Calu3 (cell line): ENCODE measurements around the gene DKC1. TPM values are rescaled to one million over a fixed set of nuclear protein-coding genes. Genes with fewer than 3 reads are reported as not detected.

Source experiments
- BruUV-seq: library from RNA; stranded (reverse); fragments of 400-500 nt; replicated peaks from 2 replicates; lab custom pipeline; 2021; lab: Mats Ljungman, UMichigan
- CTCF ChIA-PET: fragments of 300-600 bp; sonication (Branson Sonifier 250); formaldehyde crosslinking; loops from one replicate; lab custom pipeline; 2022; ENCODE audit warnings: antibody characterized with exemption; lab: Charles Lee
- DNase-seq: peaks from one replicate; pipeline ENCODE4 v3.0.0; 2022
- H3K27ac Mint-ChIP-seq: one replicate; pipeline ENCODE4 v1.8.0; 2022; ENCODE audit warnings: mixed read lengths; ENCODE audit not compliant: unreplicated experiment
- H3K27me3 Mint-ChIP-seq: one replicate; pipeline ENCODE4 v1.8.0; 2022; ENCODE audit warnings: mixed read lengths; ENCODE audit not compliant: unreplicated experiment
- H3K36me3 Mint-ChIP-seq: one replicate; pipeline ENCODE4 v1.8.0; 2022; ENCODE audit warnings: mild to moderate bottlenecking, moderate library complexity, mixed read lengths; ENCODE audit not compliant: insufficient read depth, unreplicated experiment
- H3K4me1 Mint-ChIP-seq: one replicate; pipeline ENCODE4 v1.8.0; 2022; ENCODE audit warnings: mild to moderate bottlenecking, low read depth, mixed read lengths; ENCODE audit not compliant: unreplicated experiment
- H3K4me3 Mint-ChIP-seq: one replicate; pipeline ENCODE4 v1.8.0; 2022; ENCODE audit warnings: mild to moderate bottlenecking, low read depth, moderate library complexity, mixed read lengths; ENCODE audit not compliant: unreplicated experiment
- H3K9me3 Mint-ChIP-seq: one replicate; pipeline ENCODE4 v1.8.0; 2022; ENCODE audit warnings: low read depth, mixed read lengths; ENCODE audit not compliant: unreplicated experiment
- CTCF ChIP-seq: fragments of 200-600 bp; IDR thresholded peaks from one replicate; pipeline ENCODE4 v1.8.0; 2022; ENCODE audit warnings: antibody characterized with exemption; ENCODE audit not compliant: unreplicated experiment
- intact Hi-C: fragments of 100-400 bp; cut with micrococcal nuclease; formaldehyde crosslinking; loops from one replicate; pipeline ENCODE4 v1.10.0; 2022; ENCODE audit not compliant: unreplicated experiment
- total RNA-seq: library from RNA; stranded (reverse); gene quantifications from 2 replicates; pipeline ENCODE4 v1.2.3, GENCODE V29; 2022

Gene DKC1
- total RNA-seq, 1 experiment from 2014 or later: 112 TPM

- no peak for TF ChIP-seq CTCF
- Mint-ChIP-seq H3K36me3 (no peaks in the 10 kb centered on the region), H3K27ac (no peak overlapping the region), H3K4me1 (peaks cover 24% of the 10 kb centered on the region), H3K27me3 (peaks cover 58% of the 10 kb centered on the region), H3K9me3 (no peaks in the 10 kb centered on the region), H3K4me3 (no peak overlapping the region)
- intact Hi-C loops: no loop called here
- no peak for DNase-seq
- CTCF ChIA-PET: no interaction called here
- no TSS peak for BruUV-seq
These were observed 30.6 kb downstream of the DKC1 start for GRCh38 chrX:154793084-154793795.

GRCh38 chrX:154795016-154795415 is 32.4 kb downstream of the DKC1 start:
- no peaks in the 10 kb centered on the region for H3K36me3 Mint-ChIP-seq
- peaks cover 41% of the 10 kb centered on the region for H3K27me3 Mint-ChIP-seq
- H3K4me3 Mint-ChIP-seq: no peak overlapping the region
- H3K9me3 Mint-ChIP-seq: no peaks in the 10 kb centered on the region
- DNase-seq: no peak
- CTCF ChIA-PET: no interaction called here
- H3K4me1 Mint-ChIP-seq: peaks cover 35% of the 10 kb centered on the region
- BruUV-seq: no TSS peak
- no peak overlapping the region for H3K27ac Mint-ChIP-seq
- TF ChIP-seq CTCF: no peak
- intact Hi-C loops: no loop called here

- Mint-ChIP-seq H3K27me3 (peaks cover 40% of the 10 kb centered on the region), H3K4me1 (peaks cover 36% of the 10 kb centered on the region), H3K4me3 (no peak overlapping the region), H3K36me3 (no peaks in the 10 kb centered on the region), H3K27ac (no peak overlapping the region), H3K9me3 (no peaks in the 10 kb centered on the region)
- TF ChIP-seq CTCF: no peak
- CTCF ChIA-PET: no interaction called here
- no TSS peak for BruUV-seq
- intact Hi-C loops: no loop called here
- DNase-seq: no peak
These were observed 34.3 kb downstream of the DKC1 start for GRCh38 chrX:154797006-154797405.

GRCh38 chrX:154799556-154800348 is 37.1 kb downstream of the DKC1 start:
- no peaks in the 10 kb centered on the region for H3K36me3 Mint-ChIP-seq
- no peak for TF ChIP-seq CTCF
- CTCF ChIA-PET: no interaction called here
- H3K27me3 Mint-ChIP-seq: peaks cover 38% of the 10 kb centered on the region
- peak; percentile 52 for DNase-seq
- no peaks in the 10 kb centered on the region for H3K9me3 Mint-ChIP-seq
- BruUV-seq: no TSS peak
- peaks cover 41% of the 10 kb centered on the region for H3K4me1 Mint-ChIP-seq
- intact Hi-C loops: no loop called here
- no peak overlapping the region for H3K4me3 Mint-ChIP-seq
- peak overlapping the region; percentile 61 for H3K27ac Mint-ChIP-seq
